GM12874 (cell line): ENCODE results near the gene C17orf50.

Experiments
- TF ChIP-seq, protein P1 (sequence below): IDR thresholded peaks from 2 replicates; pipeline ENCODE4 v1.5.1; 2011; ENCODE audit warnings: low read depth, mild to moderate bottlenecking, control low read depth, low read length, moderate library complexity; ENCODE audit not compliant: insufficient read depth

C17orf50 gene

DNA sequence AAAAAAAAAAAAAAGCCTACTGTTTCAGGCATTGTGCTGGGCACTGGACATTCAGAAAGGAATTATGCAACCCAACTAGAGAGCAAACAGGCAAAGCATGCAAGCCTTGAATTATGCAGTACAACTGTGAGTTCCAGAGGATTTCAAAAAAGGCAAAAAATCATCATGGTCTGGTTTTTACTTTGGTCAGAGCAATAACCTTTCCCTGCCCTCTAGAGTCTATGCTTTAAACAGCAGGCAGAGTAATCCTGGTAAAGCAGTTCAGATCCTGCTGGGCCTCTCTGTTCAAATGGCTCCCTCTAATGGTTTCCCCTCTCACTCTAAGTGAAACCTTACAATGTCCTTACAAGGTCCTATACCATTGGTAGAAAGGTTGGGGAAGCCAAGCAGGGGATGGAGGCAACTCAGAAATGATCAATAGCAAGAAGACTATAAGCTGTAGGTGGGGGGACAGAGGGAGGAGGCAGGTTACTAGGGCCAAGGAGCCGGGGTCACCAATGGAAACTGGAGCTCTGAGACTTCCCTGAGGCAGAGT lies 44.0 kb downstream of the C17orf50 start:
- TF ChIP-seq, protein P1, sequence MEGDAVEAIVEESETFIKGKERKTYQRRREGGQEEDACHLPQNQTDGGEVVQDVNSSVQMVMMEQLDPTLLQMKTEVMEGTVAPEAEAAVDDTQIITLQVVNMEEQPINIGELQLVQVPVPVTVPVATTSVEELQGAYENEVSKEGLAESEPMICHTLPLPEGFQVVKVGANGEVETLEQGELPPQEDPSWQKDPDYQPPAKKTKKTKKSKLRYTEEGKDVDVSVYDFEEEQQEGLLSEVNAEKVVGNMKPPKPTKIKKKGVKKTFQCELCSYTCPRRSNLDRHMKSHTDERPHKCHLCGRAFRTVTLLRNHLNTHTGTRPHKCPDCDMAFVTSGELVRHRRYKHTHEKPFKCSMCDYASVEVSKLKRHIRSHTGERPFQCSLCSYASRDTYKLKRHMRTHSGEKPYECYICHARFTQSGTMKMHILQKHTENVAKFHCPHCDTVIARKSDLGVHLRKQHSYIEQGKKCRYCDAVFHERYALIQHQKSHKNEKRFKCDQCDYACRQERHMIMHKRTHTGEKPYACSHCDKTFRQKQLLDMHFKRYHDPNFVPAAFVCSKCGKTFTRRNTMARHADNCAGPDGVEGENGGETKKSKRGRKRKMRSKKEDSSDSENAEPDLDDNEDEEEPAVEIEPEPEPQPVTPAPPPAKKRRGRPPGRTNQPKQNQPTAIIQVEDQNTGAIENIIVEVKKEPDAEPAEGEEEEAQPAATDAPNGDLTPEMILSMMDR: peak; percentile 75

DNA sequence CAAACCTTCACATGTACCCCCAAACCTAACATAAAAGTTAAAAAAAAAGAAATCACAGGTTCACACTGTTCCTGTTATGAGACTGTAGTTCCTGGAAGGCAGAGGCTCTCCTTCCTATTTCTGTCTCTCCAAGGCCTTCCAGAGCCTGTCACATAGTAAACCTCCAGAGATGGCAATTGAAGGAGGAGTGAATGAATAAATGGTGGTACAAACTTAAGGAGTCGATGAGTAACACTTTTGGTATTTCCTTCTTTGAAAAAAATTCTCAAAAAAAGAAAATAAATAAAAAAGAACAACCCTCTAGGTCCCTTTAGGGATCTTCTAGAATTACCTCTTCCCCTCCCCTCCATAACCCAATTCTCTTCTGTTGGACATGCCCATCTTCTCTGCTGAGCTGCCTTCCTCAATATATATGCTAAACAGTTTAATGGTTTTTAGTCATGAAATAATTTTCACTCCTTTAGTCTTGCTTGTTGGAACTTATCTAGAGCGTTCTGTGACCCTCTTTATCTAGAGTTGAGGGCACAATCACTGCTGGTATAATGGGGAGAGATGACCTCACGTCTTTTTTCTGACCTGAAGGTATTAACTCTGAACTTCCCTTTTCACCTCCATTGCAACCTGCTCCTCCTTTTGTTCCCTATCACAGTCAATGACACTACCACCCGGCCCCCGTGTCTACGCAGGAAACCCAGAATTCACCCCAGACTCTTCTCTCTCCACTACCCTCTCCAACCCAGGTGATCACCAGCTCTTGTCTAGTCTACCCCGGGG lies 46.9 kb downstream of the C17orf50 start:
- TF ChIP-seq, protein P1: no peak

DNA sequence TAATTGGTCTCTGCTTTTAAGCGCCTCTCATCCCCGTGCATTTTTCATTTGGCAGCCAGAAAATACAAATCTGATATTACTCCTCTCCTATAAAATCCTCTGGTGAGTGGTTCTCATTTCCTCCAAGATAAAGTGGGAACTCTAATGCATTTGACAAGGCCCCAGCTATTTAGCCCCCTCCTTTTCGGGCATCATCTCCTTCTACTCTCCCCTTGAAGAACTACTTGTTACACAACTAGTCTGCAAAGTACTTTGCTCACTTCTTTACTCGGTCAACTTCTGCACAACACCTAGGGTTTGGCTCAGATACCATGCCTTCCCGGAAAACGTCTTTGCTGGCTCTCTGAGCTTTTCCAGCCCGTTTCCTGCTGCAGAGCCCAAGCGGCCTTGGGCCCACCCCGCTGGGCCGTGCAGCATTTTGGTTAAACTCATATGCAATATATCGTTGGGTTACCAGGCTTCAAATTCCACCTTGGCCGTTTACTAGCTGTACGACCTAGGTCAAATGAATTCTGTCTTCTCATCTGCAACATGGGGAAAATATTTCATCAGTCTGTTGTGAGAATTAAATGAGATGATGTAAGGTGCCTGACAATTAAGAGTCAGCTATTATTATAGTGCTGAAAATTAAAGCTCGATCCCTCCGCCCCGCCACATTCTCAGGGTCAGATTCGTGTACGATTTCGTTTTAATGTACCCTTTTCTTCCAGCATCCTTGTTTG lies 47.7 kb downstream of the C17orf50 start:
- TF ChIP-seq, protein P1: no peak

DNA sequence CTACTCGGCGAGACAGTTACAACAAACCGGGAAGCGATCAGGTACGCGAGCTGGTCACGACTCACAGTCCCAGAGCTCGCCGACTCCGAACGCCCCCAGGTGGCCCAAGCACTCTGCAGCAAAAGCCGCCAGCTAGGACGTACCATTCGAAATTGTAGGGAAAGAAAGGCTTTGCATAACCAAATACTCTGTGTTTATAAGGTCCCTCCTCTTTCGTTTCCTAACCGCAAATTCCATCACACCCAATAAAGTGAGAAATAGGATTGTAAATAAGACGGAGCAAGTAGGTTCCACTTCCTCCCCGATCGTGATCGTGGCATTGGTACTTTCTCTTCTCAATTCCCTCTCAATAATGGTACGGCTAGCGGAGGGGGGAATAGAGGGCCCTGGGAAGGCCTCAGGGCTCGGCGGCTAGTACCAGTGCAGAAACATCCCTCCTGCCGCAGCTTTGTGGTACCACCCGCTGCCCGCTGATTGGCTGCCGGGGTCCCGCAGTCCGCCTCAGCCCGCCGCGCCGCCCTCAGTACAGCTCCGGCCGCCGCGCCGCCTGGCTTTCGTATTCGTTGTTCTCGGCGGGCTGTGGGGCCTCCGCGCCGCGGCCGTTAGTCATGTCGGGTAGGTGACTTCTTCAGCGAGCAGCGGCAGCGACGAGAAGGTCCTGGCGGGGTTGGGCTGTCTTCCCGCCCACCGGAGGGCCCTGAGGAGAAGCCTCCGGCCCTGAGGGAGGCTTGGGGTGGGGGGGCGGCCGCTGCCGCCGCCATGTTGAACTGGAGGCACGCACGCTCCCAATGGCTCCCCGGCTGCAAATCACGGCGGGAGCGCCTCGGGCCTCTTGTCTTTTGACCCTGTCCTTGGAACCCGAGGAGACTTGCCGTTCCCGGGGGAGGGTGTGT lies 48.5 kb downstream of the C17orf50 start, which contains the start of gene TAF15:
Gene TAF15 (plus strand): TSS at position 523 of the 893 bp plus-strand sequence. CDS start 86 bp downstream, at position 609.
- TF ChIP-seq, protein P1: peak; percentile 84

DNA sequence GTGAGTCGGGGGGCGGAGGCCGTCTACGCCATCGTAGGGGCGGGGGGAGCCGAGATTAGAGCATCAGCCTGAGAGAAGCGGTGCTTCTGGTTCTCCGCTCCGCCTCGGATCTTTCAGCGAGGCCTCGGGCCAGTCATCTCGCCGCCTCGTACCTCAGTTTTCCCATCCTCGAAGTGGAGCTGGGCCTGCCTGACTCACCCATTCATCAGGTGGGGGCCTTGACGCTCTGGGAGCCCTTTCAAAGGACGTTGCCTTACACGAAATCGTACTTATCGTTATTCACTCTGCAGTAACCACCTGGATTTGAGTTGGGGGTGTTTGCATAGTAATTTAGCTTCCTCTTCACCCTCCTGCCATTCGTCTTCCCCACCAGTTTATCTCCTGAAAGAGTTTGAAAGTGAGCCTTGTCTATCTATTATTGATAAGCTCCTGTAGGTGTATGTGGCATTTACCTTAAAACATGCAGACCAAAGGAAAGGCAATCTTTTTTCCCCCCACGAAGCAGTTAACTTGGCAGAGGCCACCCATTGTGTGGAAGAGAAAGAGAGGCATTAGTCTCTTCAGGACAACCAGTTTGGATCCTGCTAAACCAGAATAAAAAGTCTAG lies 49.3 kb downstream of the C17orf50 start:
- TF ChIP-seq, protein P1: no peak

DNA sequence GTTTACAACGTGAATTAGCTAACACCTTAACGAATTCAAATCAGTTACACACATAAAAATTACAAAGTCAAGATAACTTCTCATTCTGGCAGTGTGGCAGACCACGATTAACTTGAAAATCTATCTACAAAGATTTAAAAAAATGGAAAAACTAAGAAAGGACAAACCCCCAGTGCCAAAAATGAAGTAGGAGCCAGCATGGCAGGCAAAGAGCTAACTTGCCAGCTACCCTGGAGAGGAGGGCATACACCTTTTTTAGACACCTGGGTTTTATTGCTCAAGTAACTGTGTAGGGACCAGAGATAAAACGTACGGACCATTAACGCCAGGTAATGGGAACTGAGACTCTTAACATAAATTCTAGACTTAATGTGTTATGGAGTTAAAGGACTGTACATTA lies 51.1 kb downstream of the C17orf50 start:
- TF ChIP-seq, protein P1: no peak

DNA sequence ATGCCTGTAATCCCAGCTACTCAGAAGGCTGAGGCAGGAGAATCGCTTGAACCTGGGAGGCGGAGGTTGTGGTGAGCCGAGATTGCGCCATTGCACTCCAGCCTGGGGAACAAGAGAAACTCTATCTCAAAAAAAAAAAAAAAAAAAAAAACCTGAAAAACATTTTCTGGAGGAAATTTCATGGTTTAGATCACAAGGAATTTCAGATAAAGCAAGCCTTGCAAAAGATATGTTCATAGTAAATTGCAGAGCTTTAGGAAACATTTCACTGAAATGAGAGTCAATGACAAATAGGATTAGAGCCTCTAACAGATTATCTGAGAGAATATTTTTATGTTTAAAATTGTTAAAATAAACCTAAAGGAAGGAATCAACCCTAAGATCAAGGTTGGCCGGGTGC lies 51.8 kb downstream of the C17orf50 start:
- TF ChIP-seq, protein P1: no peak
